Measurements from ENCODE around the gene TUBB1.

TUBB1 gene

DNA sequence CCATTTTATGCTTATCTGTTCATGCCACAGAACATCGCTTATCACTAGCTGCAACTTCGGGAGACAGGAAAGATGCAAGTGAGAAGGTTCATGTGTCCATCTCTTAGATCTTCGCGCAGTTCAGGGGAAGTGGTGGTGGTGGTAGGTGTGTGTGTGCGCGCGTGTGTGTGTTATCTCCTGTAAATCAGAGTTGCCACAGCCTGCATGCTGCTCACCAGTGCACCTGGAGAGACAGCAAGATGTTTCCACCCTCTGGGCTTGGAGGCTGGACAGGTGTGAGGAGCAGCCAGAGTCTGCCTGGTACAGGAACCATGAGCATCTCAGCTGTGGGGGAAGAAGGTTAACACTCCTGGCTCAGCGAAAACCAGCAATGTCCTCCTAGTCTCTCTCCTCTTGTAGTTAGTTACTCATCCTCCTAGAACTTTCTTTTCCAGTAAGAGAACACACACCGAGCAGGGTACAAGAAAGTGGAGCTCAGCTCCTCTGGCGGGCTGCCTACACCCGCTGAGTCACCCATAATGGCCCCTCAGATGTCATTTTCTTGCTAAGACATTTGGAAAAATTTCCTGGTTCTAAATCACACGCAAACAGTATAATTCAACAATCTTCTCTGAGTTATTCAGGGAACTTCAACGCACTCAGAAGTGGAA, 5.1 kb upstream of the TUBB1 start:
- H3K36me3 ChIP-seq (ENCODE audit: control insufficient read depth in 2 of 2, insufficient read depth in 1 of 2, low read length in 2 of 2): no peaks in the 10 kb centered on the region
- H3K4me3 ChIP-seq (ENCODE audit: low read depth, low read length): no peak overlapping the region
- ChIA-PET CTCF (interaction anchor here (0.7 to 0.8 kb wide), 2 partner anchors 9 to 500 kb away, joined by 3 to 4 read pairs; no protein-coding TSS in a partner anchor), POLR2A (interaction anchor here (0.5 to 1.0 kb wide), 2 partner anchors 18 to 35 kb away, joined by 4 to 6 read pairs; partner anchors contain the start of gene ATP5F1E)
- TF ChIP-seq ZNF792 (tag by site-specific recombination; IDR thresholded peaks at IDR 0.05) (no peak), ZNF37A (tag by site-specific recombination; IDR thresholded peaks at IDR 0.05) (no peak), ZNF174 (tag by site-specific recombination; IDR thresholded peaks at IDR 0.05) (no peak), IKZF3 (tag by site-specific recombination; IDR thresholded peaks at IDR 0.05) (no peak), ZNF324 (tag by site-specific recombination; IDR thresholded peaks at IDR 0.05) (no peak), ZBTB21 (tag by site-specific recombination; IDR thresholded peaks at IDR 0.05) (no peak), ZNF311 (tag by site-specific recombination; IDR thresholded peaks at IDR 0.05; ENCODE audit: borderline replicate concordance) (no peak), ZNF626 (tag by site-specific recombination; IDR thresholded peaks at IDR 0.05) (no peak), ZSCAN16 (tag by site-specific recombination; IDR thresholded peaks at IDR 0.05) (no peak), ZFP37 (tag by site-specific recombination; IDR thresholded peaks at IDR 0.05) (no peak), ZNF169 (tag by site-specific recombination; IDR thresholded peaks at IDR 0.05) (no peak), ZNF184 (tag by site-specific recombination; IDR thresholded peaks at IDR 0.05) (no peak), ZNF138 (tag by site-specific recombination; IDR thresholded peaks at IDR 0.05; ENCODE audit: borderline replicate concordance) (no peak), ZNF677 (tag by site-specific recombination; IDR thresholded peaks at IDR 0.05) (no peak), ZNF529 (tag by site-specific recombination; IDR thresholded peaks at IDR 0.05; ENCODE audit: insufficient replicate concordance) (no peak), OVOL3 (tag by site-specific recombination; IDR thresholded peaks at IDR 0.05) (no peak), ZNF837 (tag by site-specific recombination; IDR thresholded peaks at IDR 0.05) (no peak), MYNN (tag by site-specific recombination; IDR thresholded peaks at IDR 0.05; ENCODE audit: borderline replicate concordance) (no peak)
- TF ChIP-seq, protein P1, sequence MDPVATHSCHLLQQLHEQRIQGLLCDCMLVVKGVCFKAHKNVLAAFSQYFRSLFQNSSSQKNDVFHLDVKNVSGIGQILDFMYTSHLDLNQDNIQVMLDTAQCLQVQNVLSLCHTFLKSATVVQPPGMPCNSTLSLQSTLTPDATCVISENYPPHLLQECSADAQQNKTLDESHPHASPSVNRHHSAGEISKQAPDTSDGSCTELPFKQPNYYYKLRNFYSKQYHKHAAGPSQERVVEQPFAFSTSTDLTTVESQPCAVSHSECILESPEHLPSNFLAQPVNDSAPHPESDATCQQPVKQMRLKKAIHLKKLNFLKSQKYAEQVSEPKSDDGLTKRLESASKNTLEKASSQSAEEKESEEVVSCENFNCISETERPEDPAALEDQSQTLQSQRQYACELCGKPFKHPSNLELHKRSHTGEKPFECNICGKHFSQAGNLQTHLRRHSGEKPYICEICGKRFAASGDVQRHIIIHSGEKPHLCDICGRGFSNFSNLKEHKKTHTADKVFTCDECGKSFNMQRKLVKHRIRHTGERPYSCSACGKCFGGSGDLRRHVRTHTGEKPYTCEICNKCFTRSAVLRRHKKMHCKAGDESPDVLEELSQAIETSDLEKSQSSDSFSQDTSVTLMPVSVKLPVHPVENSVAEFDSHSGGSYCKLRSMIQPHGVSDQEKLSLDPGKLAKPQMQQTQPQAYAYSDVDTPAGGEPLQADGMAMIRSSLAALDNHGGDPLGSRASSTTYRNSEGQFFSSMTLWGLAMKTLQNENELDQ (tag by site-specific recombination; IDR thresholded peaks at IDR 0.05; ENCODE audit: low read depth): no peak
- H3K9me3 ChIP-seq (ENCODE audit: control insufficient read depth, insufficient read depth, low read depth, low read length): no peaks in the 10 kb centered on the region
- no peaks in the 10 kb centered on the region for H3K4me1 ChIP-seq (ENCODE audit: control insufficient read depth, insufficient read depth, low read length)
- H3K27ac ChIP-seq (ENCODE audit: extremely low read depth, low read depth, low read length): no peak overlapping the region

DNA sequence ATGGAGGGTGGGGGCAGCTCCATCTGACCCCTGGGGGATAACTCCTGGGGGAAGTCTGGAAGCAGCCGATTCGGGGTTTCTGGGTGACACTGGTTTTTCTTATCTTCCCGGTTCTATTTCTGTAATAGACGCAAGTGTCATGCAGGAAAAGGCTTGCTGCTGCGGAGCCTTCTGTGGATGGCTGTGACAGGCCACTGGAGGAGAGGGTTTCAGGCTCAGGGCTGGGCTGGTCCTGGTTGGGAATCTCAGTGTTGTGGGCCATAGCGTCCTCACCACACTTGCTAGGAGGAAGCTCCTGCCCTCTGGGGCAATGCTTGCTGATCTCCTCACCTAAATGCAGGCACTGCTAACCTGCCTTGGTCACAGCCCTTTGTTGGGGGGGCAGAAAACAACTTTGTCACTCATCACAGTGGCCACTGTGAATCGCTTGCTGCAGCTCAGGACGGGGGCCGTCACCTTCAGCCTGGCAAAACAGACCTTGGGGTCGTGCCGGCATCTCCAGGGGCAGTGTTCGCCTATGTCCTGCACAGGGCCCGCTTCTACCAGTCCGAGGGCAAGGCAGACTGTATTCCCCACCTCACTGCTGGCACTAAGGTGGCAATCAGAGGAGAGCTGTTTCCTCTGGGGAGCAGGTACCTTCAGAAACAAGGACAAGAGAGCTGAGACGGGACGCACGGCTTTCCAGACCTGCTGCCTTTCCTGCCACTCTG, 4.4 kb upstream of the TUBB1 start:
- Histone ChIP-seq H3K9me3 (ENCODE audit: control insufficient read depth, insufficient read depth, low read depth, low read length) (no peaks in the 10 kb centered on the region), H3K4me3 (ENCODE audit: low read depth, low read length) (no peak overlapping the region), H3K4me1 (ENCODE audit: control insufficient read depth, insufficient read depth, low read length) (no peaks in the 10 kb centered on the region), H3K27ac (ENCODE audit: extremely low read depth, low read depth, low read length) (no peak overlapping the region), H3K36me3 (ENCODE audit: control insufficient read depth in 2 of 2, insufficient read depth in 1 of 2, low read length in 2 of 2) (no peaks in the 10 kb centered on the region)
- ChIA-PET POLR2A (interaction anchor here (0.5 to 5.1 kb wide), 3 partner anchors 17 to 36 kb away, joined by 4 to 19 read pairs (median 6); partner anchors contain the start of gene ATP5F1E), CTCF (interaction anchor here (0.7 to 0.8 kb wide), 2 partner anchors 8 to 499 kb away, joined by 3 to 4 read pairs; no protein-coding TSS in a partner anchor)
- TF ChIP-seq ZNF302 (tag by site-specific recombination; IDR thresholded peaks at IDR 0.05; ENCODE audit: low read depth): no peak
- TF ChIP-seq, protein P2, sequence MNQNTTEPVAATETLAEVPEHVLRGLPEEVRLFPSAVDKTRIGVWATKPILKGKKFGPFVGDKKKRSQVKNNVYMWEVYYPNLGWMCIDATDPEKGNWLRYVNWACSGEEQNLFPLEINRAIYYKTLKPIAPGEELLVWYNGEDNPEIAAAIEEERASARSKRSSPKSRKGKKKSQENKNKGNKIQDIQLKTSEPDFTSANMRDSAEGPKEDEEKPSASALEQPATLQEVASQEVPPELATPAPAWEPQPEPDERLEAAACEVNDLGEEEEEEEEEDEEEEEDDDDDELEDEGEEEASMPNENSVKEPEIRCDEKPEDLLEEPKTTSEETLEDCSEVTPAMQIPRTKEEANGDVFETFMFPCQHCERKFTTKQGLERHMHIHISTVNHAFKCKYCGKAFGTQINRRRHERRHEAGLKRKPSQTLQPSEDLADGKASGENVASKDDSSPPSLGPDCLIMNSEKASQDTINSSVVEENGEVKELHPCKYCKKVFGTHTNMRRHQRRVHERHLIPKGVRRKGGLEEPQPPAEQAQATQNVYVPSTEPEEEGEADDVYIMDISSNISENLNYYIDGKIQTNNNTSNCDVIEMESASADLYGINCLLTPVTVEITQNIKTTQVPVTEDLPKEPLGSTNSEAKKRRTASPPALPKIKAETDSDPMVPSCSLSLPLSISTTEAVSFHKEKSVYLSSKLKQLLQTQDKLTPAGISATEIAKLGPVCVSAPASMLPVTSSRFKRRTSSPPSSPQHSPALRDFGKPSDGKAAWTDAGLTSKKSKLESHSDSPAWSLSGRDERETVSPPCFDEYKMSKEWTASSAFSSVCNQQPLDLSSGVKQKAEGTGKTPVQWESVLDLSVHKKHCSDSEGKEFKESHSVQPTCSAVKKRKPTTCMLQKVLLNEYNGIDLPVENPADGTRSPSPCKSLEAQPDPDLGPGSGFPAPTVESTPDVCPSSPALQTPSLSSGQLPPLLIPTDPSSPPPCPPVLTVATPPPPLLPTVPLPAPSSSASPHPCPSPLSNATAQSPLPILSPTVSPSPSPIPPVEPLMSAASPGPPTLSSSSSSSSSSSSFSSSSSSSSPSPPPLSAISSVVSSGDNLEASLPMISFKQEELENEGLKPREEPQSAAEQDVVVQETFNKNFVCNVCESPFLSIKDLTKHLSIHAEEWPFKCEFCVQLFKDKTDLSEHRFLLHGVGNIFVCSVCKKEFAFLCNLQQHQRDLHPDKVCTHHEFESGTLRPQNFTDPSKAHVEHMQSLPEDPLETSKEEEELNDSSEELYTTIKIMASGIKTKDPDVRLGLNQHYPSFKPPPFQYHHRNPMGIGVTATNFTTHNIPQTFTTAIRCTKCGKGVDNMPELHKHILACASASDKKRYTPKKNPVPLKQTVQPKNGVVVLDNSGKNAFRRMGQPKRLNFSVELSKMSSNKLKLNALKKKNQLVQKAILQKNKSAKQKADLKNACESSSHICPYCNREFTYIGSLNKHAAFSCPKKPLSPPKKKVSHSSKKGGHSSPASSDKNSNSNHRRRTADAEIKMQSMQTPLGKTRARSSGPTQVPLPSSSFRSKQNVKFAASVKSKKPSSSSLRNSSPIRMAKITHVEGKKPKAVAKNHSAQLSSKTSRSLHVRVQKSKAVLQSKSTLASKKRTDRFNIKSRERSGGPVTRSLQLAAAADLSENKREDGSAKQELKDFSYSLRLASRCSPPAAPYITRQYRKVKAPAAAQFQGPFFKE (tag by site-specific recombination; IDR thresholded peaks at IDR 0.05; ENCODE audit: borderline replicate concordance): no peak
- TF ChIP-seq, protein P3, sequence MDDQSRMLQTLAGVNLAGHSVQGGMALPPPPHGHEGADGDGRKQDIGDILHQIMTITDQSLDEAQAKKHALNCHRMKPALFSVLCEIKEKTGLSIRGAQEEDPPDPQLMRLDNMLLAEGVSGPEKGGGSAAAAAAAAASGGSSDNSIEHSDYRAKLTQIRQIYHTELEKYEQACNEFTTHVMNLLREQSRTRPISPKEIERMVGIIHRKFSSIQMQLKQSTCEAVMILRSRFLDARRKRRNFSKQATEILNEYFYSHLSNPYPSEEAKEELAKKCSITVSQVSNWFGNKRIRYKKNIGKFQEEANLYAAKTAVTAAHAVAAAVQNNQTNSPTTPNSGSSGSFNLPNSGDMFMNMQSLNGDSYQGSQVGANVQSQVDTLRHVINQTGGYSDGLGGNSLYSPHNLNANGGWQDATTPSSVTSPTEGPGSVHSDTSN (CRISPR knock-in tag; IDR thresholded peaks at IDR 0.05): no peak
